Thyroid gland (tissue), 4 donors: Measurements from ENCODE around the gene BLOC1S5. TPM values are rescaled to one million over a fixed set of nuclear protein-coding genes. Genes with fewer than 3 reads are reported as not detected.

Source experiments
- DNase-seq, 2 donors: peaks; one replicate each; pipeline ENCODE4 v3.0.0-alpha.2; 2019
- H3K27ac ChIP-seq, 3 donors: fragments of 200-600 bp; sonication (generic); 1 replicate in 2 of 3; 2 replicates in 1 of 3; pipeline ENCODE4 v1.5.1; 2016 to 2019; ENCODE audit warnings: mild to moderate bottlenecking in 1 of 3, moderate library complexity in 1 of 3
- H3K27me3 ChIP-seq: fragments of 200-600 bp; sonication (generic); one replicate; pipeline ENCODE4 v1.5.1; 2019
- H3K36me3 ChIP-seq, 2 donors: fragments of 200-600 bp; sonication (generic); one replicate each; pipeline ENCODE4 v1.5.1; 2016 to 2019
- H3K4me1 ChIP-seq, 2 donors: fragments of 200-600 bp; sonication (generic); one replicate each; pipeline ENCODE4 v1.5.1; 2017 to 2019
- H3K4me3 ChIP-seq, 3 donors: fragments of 200-600 bp; sonication (generic); replicated peaks in 1 of 3; 1 replicate in 2 of 3; 2 replicates in 1 of 3; pipeline ENCODE4 v1.5.1; 2016; ENCODE audit warnings: mild to moderate bottlenecking in 1 of 3
- H3K9me3 ChIP-seq: fragments of 200-600 bp; sonication (generic); one replicate; pipeline ENCODE4 v1.5.1; 2017
- CTCF ChIP-seq, 6 experiments: fragments of 200-600 bp in 3 of 6; fragments of 450-650 bp in 3 of 6; sonication (generic) in 3 of 6; IDR thresholded peaks; one replicate each; pipeline ENCODE4 v1.5.1; 2016 to 2019; ENCODE audit warnings: antibody characterized with exemption in 6 of 6, mild to moderate bottlenecking in 2 of 6, inconsistent platforms in 1 of 6, moderate library complexity in 1 of 6
- POLR2A ChIP-seq, 2 donors: fragments of 450-650 bp; IDR thresholded peaks; one replicate each; pipeline ENCODE4 v1.6.1; 2017; ENCODE audit warnings: antibody characterized with exemption in 2 of 2, mild to moderate bottlenecking in 2 of 2, moderate library complexity in 1 of 2
- WGBS, 2 donors: methylation state at CpG; one replicate each; pipeline ENCODE4 v1.1.5; 2017; 5-methylcytosine and 5-hydroxymethylcytosine counted together
- intact Hi-C: fragments of 100-400 bp; cut with DNase I; formaldehyde crosslinking; loops from one replicate; pipeline ENCODE4 v1.15.1; 2023
- total RNA-seq, 4 donors: library from RNA; depleted of rRNA; stranded (reverse); fragments of >200 nt; gene quantifications; one replicate each; pipeline ENCODE4 v1.2.3, GENCODE V29; 2016

BLOC1S5 gene
- total RNA-seq, 4 donors from 2014 or later, result 15.2 to 27.7 (median 19.9) TPM

- Histone ChIP-seq H3K9me3 (no peaks in the 10 kb centered on the region), H3K4me1 (no peaks in the 10 kb centered on the region), H3K4me3 (no peak overlapping the region), H3K27me3 (no peaks in the 10 kb centered on the region), H3K36me3 (no peaks in the 10 kb centered on the region), H3K27ac (no peak overlapping the region)
- 88 to 90% methylated on average over 8 of the region's 8 CpGs for WGBS, 2 donors
- intact Hi-C loops, result no loop called here
- no peak for DNase-seq
- TF ChIP-seq CTCF (IDR thresholded peaks at IDR 0.05) (no peak), POLR2A (IDR thresholded peaks at IDR 0.05) (no peak)
Observed at GRCh38 chr6:8070718-8071117, 6.5 kb upstream of the BLOC1S5 start.

- H3K4me3 ChIP-seq, result no peak overlapping the region
- no peaks in the 10 kb centered on the region for H3K36me3 ChIP-seq
- peaks cover 2 to 4% of the 10 kb centered on the region in 2 donors for H3K4me1 ChIP-seq
- intact Hi-C loops, result no loop called here
- H3K27me3 ChIP-seq, result no peaks in the 10 kb centered on the region
- no peaks in the 10 kb centered on the region for H3K9me3 ChIP-seq
- H3K27ac ChIP-seq, result no peak overlapping the region
- TF ChIP-seq CTCF (IDR thresholded peaks at IDR 0.05) (no peak), POLR2A (IDR thresholded peaks at IDR 0.05) (no peak)
- 72 to 82% methylated on average over 3 of the region's 3 CpGs for WGBS, 2 donors
- DNase-seq, result no peak
Observed at GRCh38 chr6:8069631-8070284, 5.6 kb upstream of the BLOC1S5 start.

- Histone ChIP-seq H3K4me3 (no peak overlapping the region), H3K36me3 (no peaks in the 10 kb centered on the region), H3K4me1 (peaks cover 6 to 7% of the 10 kb centered on the region in 2 donors), H3K27ac (no peak overlapping the region), H3K9me3 (no peaks in the 10 kb centered on the region), H3K27me3 (no peaks in the 10 kb centered on the region)
- 66 to 75% methylated on average over 4 of the region's 4 CpGs for WGBS, 2 donors
- TF ChIP-seq CTCF (IDR thresholded peaks at IDR 0.05), result no peak
- TF ChIP-seq POLR2A (IDR thresholded peaks at IDR 0.05), result no peak
- no peak for DNase-seq
- intact Hi-C loops, result no loop called here
Observed at GRCh38 chr6:8069151-8069550, 5.0 kb upstream of the BLOC1S5 start.

- WGBS, 2 donors, result 84 to 86% methylated on average over 4 of the region's 4 CpGs
- Histone ChIP-seq H3K4me3 (no peak overlapping the region), H3K27me3 (no peaks in the 10 kb centered on the region), H3K9me3 (no peaks in the 10 kb centered on the region), H3K27ac (no peak overlapping the region), H3K4me1 (peaks cover 7 to 9% of the 10 kb centered on the region in 2 donors), H3K36me3 (no peaks in the 10 kb centered on the region)
- DNase-seq, result no peak
- intact Hi-C loops, result no loop called here
- TF ChIP-seq CTCF (IDR thresholded peaks at IDR 0.05) (peak in 1 of 6 experiments; percentile 22), POLR2A (IDR thresholded peaks at IDR 0.05) (no peak)
Observed at GRCh38 chr6:8066108-8066507, 1.9 kb upstream of the BLOC1S5 start.

GRCh38 chr6:8065519-8065911, 1.3 kb upstream of the BLOC1S5 start:
- Histone ChIP-seq H3K27me3 (no peaks in the 10 kb centered on the region), H3K4me3 (no peak overlapping the region), H3K27ac (no peak overlapping the region), H3K4me1 (peaks cover 7 to 9% of the 10 kb centered on the region in 2 donors), H3K36me3 (no peaks in the 10 kb centered on the region), H3K9me3 (no peaks in the 10 kb centered on the region)
- TF ChIP-seq CTCF (IDR thresholded peaks at IDR 0.05) (no peak), POLR2A (IDR thresholded peaks at IDR 0.05) (no peak)
- WGBS, 2 donors, result 90 to 95% methylated on average over 4 of the region's 4 CpGs
- no peak for DNase-seq
- intact Hi-C loops, result no loop called here
